Fibroblast of mammary gland (primary cell): Measurements from ENCODE around the gene EGFL7.

ENCODE experiments used
- DNase-seq: peaks from one replicate; pipeline ENCODE4 v3.0.0-alpha.2; 2010; ENCODE audit warnings: low read depth
- H3K4me3 ChIP-seq: 2 replicates; pipeline ENCODE4 v1.5.1; 2011; ENCODE audit warnings: low read depth, mild to moderate bottlenecking, low read length, moderate library complexity; ENCODE audit not compliant: control insufficient read depth
- TF ChIP-seq, protein P1 (sequence below): conservative IDR thresholded peaks from 2 replicates; pipeline ENCODE4 v1.5.1; 2011; ENCODE audit warnings: low read depth, low read length, inconsistent platforms; ENCODE audit not compliant: control insufficient read depth, insufficient read depth

EGFL7 gene

DNA sequence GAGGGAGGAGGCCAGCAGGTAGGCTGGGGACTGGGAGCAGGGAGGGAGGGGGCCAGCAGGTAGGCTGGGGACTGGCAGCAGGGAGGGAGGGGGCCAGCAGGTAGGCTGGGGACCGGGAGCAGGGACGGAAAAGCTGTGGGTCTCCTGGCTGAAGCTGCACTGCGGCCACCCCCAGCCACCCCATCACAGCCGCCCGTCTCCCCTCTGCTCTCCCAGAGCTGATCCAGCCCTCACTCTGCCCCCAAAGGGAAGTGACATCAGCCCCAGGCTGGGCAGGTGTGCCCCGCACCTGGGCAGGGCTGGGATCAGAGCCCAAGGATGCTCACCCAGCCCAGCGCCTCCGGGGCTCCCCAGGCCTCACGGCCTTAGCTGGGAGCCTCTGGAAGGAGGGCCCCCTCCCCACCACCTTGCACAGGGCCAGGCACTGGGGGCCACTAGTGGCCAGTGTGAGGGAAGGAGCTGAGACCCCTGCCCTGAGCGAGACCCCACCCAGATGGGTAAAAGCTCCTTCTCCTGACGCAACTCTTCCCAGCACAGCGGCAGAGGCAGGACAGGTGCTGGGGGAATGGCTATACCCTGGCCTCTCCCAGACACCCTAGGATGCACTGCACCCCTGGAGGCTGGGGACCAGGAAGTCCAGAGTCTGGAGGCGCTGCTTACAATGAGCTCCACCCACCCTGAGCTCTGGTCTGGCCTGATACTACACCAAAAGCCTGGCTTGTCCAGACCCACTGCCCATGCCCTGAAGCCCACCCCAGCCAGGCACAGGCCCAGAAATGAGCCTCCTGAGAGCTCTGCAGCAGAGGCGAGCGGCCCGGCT is 13.0 kb downstream of the EGFL7 start:
- H3K4me3 ChIP-seq = no peak overlapping the region
- TF ChIP-seq, protein P1, sequence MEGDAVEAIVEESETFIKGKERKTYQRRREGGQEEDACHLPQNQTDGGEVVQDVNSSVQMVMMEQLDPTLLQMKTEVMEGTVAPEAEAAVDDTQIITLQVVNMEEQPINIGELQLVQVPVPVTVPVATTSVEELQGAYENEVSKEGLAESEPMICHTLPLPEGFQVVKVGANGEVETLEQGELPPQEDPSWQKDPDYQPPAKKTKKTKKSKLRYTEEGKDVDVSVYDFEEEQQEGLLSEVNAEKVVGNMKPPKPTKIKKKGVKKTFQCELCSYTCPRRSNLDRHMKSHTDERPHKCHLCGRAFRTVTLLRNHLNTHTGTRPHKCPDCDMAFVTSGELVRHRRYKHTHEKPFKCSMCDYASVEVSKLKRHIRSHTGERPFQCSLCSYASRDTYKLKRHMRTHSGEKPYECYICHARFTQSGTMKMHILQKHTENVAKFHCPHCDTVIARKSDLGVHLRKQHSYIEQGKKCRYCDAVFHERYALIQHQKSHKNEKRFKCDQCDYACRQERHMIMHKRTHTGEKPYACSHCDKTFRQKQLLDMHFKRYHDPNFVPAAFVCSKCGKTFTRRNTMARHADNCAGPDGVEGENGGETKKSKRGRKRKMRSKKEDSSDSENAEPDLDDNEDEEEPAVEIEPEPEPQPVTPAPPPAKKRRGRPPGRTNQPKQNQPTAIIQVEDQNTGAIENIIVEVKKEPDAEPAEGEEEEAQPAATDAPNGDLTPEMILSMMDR = no peak
- no peak for DNase-seq

DNA sequence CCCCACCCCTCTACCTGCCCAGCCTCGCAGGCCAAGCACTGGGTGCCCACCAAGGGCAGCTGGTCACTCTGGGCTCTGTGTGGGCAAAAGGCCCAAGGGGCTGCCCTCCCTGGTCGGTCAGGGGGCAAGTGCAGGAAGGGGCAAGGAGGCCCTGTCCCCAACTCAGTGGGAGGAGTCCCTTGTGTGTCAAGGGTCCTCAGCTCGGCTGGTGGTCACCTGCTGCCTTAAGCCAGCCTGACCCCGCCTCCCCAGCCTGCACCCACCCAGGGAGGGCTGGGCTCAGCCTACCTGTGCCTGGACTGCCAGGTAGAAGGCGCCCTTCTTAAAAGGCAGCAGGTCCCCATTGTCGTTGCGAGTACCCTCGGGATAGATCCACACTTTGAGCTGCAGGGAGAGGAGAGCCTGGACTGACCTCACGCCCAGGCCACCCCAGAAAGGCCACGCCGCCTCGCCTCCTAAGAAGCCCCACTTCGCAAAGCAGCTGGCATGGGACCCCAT is 13.6 kb downstream of the EGFL7 start:
- no peak overlapping the region for H3K4me3 ChIP-seq
- no peak for DNase-seq
- TF ChIP-seq, protein P1 = no peak

DNA sequence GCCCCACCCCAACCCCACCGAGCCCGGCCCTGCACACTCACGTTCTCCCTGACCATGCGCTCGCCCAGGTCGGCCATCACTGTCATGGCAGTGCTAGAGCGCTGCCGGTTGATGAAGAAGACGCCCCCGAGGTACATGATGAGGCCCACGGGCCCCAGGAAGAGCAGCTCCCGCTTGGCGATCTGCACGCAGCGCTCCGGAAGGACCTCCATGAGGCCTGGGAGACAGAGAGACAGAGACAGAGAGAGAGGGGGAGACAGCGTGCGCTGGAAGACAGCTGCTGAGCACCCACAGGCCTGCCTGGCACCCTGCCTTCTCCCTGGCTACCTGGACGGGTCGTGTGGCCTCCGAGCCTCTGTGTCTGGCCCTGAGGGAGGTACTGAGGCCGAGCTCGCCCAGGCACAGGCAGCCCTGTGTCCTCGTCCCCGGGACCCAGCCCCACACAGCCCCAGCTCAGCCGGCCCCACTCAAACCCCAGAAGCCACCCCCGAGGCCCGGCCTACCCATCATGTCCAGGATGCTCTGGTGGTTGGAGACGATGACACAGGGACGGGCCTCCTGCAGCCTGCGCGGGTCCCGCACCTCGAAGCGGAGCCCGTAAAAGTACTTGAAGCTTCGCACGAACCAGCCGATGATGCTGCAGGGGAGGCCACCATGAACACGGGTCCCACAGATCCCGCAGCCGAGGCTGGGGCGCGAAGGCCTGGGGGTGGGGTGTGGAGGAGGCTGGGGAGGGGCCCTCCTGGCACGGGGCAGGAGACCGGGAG is 14.4 kb downstream of the EGFL7 start:
- no peak overlapping the region for H3K4me3 ChIP-seq
- TF ChIP-seq, protein P1 = no peak
- no peak for DNase-seq

DNA sequence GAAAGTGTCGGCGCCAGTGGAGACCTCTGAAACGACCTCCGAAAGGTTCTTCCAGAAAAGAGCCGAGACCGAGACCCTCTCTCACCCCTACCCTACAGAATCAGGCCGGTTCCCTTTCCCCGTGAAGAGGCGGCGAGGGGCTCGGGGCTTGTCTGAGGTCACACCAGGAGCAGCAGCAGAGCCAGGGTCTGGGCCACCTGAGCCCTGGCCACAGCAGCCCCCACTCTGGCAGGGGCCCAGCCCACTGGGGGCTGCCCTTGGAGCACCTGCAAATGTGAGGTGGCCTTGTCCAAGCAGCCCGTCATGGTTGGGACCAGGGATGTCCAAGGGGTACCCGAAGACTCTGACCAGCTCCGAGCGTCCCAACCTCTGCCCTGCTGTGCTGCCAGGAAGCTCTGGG is 15.3 kb downstream of the EGFL7 start:
- DNase-seq = no peak
- TF ChIP-seq, protein P1 = no peak
- no peak overlapping the region for H3K4me3 ChIP-seq

DNA sequence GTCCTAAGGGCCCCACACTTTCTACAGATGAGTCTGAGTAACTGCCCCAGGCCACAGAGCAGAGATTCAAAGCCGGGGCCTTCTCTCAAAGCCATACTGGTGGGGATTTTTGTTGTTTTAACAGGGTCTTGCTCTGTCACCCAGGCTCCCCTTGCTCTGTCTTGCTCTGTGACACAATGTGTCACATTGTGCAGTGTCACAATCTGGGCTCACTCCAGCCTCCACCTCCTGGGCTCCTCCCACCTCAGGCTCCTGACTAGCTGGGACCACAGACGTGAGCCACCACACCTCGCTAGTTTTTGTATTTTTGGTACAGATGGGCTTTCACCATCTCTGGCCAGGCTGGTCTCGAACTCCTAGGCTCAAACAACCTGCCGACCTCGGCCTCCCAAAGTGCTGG is 15.9 kb downstream of the EGFL7 start:
- TF ChIP-seq, protein P1 = no peak
- DNase-seq = no peak
- no peak overlapping the region for H3K4me3 ChIP-seq

DNA sequence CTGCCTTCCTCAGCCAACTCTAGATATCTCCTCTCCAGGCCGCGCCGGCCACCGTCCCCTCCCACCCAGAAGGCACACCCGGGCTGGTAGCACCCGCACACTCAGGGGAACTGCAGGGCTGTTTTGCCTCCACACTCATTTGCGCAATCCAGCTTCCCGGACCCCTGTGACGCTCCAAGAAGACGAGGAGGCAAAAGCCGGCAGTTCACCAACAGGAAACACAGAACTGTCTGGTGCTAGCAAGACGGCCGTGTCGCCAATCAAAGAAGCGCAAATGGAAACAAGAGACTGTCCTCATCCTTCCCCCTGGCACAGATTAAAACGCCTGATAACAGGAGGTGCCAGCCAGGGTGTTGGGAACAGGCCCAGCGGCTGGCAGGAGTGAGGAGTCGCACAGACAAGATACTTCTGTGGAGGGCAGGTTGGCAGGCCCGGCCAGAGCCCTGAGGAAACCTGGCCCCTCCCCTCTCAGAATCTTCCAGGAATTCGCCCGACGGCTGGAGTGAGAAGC is 16.8 kb downstream of the EGFL7 start:
- no peak for DNase-seq
- TF ChIP-seq, protein P1 = no peak
- no peak overlapping the region for H3K4me3 ChIP-seq
